Measurements from ENCODE around the gene CASQ1.

CASQ1 gene

DNA sequence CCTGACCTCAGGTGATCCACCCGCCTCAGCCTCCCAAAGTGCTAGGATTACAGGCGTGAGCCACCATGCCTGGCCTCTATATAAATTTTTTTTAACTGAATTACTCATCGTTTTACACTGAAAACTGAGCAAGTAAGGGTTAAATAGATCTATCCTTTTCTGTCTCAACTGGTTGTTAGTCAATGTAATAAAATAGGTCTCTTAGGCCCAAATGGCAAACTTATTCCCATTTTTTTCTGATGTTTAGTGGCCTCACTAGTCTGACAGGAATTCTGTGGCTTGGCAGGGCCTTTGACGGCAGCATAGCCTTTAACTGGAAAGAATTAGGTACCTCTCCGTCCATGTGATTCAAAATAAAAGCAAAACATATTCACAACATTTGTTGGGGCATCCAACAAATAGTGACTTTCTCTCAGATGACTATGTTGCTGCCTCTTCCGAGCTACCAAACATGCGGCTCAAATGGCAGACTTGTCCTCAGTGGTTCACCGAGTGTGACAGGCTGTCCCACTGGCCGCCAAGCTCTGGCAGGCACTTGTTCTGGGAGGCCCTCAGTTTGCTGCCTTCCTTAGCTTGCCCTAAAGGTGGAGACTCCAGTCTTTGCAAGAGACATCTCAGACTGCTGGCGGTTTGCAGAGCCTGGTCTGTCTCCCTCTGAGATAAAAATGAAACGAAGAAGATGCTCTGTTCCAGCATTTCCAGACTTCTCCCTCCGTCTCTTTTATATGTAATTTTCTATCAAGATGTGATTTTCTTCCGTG, 21.6 kb upstream of the CASQ1 start:
- DNase-seq (ENCODE audit: low spot score), result peak; percentile 55

DNA sequence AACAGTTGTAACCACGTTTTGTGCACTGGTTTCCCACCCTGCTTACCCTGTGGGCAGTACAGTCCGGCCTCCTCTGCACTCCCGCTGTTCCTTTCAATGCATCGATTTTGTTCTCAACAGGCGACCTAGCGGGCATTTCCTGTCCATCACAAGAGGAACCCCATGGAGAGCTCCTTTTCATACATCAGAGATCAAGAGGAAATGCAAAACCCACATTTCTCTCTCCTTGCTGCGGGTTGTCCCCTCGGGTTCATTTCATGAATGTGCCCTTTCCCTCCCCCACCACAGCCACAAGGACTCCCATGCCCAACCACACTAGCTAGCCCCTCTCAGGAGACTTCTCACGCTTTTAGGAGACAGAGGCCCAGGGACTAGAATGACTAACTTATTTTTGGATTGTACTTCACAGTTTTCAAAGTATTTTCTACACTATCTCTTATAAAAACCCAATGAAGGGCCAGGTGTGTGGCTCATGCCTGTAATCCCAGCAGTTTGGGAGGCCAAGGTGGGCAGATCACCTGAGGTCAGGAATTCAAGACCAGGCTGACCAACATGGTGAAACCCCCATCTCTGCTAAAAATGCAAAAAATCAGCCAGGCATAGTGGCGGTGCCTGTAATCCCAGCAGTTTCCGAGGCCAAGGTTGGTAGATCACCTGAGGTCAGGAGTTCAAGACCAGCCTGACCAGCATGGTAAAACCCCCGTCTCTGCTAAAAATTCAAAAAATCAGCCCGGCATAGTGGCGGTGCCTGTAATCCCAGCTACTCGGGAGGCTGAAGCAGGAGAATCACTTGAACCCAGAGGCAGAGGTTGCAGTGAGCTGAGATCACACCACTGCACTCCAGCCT, 20.6 kb upstream of the CASQ1 start:
- DNase-seq (ENCODE audit: low spot score), result no peak

DNA sequence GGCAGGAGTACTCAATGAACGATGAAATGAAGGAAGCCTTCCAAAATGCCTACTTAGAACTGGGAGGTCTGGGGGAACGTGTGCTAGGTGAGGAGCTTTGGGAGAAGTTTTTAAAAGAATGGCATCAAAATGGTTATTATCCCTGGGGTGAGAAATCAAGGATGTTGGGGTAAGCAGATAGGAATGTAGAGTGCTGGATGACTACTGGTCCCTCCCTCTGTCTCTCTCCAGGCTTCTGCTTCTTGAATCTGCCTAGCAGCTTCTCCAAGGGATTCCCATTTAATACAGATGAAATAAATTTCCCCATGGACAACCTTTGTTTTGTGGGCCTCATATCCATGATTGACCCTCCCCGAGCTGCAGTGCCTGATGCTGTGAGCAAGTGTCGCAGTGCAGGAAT, 19.0 kb upstream of the CASQ1 start:
- DNase-seq (ENCODE audit: low spot score), result peak; percentile 86

DNA sequence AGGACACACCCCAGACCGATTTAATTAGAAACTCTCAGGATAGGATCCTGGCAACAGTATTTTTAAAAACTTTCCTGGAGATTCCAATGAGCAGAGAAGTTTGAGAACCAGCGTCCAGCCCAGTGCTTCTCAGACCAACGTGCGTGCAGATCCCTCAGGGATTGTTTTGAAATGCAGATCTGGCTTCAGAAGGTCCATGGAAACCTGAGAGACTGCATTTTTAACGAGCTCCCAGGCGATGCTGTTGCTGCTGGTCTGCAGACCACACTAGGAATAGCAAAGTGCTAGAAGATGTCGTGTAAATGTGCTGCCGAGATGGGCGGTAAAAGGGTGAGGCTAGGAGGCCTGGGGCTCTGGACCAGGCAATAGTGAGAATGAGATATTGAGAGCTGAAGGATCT, 18.4 kb upstream of the CASQ1 start:
- DNase-seq (ENCODE audit: low spot score), result no peak

DNA sequence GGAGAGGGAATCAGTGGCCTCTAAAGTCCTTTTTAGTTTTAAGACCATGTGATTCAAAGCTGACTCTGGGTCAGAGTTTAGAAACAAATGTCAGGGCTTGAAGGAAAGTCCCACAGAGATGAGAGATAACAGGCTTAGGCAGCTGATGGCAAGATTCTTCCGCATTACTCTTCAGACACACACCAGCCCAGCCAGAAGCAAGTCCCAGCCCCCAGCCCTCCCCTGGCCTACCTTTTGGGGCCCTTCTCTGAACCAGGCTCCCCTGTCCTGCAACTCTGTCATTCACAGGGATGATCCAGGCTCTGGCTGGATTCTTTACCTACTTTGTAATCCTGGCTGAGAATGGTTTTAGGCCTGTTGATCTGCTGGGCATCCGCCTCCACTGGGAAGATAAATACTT, 13.1 kb upstream of the CASQ1 start:
- no peak for DNase-seq (ENCODE audit: low spot score)

DNA sequence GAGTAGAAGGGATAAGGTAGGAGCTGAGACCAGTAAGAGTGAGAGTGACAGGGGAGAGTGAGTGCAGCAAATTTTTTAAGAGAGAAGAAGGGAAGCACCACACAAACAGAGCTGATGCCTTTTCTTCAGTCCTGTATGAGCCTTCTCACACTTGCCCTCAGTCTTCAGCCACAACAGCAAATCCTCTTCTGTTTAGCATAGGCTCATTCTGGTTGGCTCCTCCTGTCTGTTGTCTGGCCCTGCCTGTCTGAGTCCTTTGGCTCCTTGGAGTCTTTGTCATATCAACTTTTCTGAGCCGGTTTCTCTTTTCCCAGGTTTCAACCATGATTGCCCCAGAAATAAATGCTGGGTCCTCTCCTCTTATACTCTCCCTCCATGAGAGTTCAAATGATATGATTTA, 12.7 kb upstream of the CASQ1 start:
- DNase-seq (ENCODE audit: low spot score), result no peak

DNA sequence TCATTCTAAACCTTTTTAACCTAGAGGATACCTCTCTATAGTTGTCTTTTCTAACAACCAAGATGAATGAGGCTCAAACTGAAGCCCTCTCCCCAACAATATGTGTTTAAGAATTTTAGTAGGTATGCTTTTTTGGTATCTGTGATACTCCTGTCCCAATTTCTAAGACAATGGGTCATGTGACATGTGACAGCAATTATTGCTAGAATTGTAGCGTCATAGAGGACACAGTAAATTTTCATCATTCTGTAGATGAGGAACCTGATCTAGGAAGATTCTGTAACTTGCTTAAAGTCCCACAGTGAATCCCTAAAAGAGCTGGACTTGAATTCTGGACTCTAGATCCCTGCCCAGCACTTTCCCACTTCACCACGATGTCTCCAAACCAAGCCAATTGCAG, 11.6 kb upstream of the CASQ1 start:
- DNase-seq (ENCODE audit: low spot score), result no peak

DNA sequence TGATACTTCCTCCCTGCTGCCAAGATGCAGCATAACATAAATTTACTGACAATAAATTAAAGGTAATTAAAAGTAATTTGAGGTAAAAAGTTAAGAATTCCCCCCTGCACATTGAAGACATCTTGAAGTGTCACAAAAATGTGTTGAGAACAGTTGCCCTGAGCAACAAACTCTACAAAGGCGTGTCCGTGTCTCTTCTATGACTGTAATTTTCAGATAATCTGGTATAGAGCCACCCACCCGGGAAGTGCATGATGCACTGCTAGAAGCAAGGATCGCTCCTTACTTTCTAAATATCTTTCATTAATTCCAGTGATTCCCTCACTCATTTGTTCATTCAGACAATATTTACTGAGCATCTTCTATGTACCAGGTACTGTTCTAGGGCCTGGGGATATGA, 11.0 kb upstream of the CASQ1 start:
- no peak for DNase-seq (ENCODE audit: low spot score)

DNA sequence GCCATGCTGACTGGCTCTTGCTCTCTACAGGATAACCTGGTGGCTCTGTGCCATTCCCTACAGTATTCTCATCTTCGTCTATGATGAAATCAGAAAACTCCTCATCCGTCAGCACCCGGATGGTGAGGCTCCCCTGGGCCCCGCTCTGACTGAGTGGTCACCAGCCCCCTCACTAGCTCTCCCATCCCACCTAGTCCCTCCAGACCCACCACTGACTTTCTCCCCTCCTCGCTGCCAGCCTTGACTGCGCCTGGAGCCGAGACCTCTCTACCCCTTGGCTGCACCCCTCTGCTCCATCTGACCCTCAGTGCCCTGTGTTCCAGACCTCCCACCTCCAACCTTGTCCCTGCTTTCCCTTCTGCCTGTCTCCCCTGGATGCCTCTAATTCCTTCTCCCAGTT, 4.1 kb upstream of the CASQ1 start:
- no peak for DNase-seq (ENCODE audit: low spot score)

DNA sequence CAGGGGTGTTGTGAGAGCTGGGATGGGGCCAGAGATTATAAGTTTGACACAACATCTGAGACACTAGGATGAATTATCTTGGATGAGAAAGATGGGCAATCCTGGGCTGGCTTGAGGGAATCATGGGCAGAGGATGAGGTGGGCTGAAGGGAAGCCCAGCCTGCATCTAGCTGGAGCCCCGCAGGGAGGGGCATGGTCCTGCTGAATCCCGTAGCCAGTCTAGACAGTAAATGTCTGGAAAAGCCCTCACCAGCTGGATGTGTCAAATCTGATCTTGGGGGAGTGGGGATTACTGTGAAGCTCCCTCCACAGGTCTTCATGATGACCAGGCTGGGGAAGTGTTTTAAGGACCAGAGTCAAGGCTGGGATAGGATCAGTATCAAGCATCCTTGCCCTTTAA, 3.6 kb upstream of the CASQ1 start:
- DNase-seq (ENCODE audit: low spot score), result no peak

DNA sequence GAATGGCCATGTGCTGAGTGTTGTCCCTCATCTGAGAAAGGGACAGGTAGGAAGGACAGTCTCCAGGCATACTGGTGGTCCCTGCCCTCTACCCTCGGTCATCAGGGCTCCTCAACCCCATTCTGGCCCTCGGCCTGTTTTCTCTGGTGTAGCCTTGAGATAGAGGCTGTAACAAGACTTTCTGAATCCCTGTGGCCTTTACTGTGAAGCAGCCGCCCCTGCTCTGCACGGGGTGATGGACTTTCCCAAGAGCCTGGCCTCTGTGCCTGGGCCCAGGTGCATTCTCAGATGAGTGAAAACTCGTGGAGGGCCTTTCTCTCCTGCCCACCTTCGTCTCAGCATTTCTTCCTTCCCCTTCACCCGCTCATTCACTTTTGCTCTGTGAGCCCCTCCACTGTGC, 3.0 kb upstream of the CASQ1 start:
- no peak for DNase-seq (ENCODE audit: low spot score)

DNA sequence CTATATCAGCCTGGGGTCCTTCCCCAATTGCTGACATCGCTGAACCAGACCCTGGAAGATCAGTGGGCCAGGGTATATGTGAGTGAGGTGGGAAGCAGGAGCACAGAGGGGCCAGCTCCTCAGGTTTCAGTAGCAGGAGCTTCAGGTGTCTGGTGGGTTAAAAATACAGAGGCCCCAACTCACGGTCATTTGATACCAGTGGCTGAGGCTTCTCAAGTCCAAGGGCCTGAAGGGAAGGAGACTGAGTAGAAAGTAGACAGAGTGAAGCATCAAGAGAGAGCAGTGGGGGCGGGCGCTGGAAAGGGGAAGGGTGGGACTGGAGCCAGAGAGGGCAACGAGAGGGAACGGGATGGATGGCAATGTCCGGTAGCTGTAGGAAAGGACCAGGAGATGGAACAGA, 2.0 kb upstream of the CASQ1 start:
- DNase-seq (ENCODE audit: low spot score), result no peak

DNA sequence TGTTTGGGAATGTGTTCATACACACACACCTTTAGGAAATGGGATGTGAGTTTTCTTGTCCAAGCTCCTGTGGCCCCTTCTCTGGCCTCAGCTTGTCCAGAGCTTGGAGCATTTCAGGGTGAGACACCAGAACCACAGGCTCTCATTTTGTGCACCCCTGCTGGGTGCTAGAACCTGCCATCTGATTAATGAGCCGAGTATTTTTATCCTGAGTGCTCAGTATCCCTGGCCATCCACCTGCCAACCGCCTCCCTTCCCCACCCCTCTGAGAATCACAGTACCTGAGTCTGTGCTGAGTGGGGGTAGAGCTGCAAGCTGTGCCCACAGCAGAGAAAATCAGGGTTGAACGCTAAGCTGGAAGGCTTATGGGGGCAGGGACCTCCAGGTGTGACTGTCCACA, 1.4 kb downstream of the CASQ1 start:
- DNase-seq (ENCODE audit: low spot score), result no peak

DNA sequence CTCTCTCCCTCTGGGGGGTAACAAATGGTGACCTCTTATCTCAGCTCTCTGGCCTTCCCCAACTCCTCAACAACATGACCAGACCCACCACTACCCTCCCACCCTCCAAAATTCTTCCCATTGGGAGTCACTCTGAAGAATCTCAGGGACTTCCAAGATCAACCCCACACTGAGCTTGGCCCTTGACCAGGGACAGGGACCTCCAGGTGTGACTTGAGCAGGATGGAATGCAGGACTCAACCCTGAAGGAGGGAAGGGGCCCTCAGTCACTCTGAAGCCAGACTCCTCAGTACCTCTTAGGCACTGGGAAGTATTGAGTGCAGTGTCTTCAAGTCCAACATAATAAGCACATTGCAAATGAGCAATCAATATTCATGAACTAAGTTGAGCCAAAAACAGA, 1.9 kb downstream of the CASQ1 start:
- no peak for DNase-seq (ENCODE audit: low spot score)

DNA sequence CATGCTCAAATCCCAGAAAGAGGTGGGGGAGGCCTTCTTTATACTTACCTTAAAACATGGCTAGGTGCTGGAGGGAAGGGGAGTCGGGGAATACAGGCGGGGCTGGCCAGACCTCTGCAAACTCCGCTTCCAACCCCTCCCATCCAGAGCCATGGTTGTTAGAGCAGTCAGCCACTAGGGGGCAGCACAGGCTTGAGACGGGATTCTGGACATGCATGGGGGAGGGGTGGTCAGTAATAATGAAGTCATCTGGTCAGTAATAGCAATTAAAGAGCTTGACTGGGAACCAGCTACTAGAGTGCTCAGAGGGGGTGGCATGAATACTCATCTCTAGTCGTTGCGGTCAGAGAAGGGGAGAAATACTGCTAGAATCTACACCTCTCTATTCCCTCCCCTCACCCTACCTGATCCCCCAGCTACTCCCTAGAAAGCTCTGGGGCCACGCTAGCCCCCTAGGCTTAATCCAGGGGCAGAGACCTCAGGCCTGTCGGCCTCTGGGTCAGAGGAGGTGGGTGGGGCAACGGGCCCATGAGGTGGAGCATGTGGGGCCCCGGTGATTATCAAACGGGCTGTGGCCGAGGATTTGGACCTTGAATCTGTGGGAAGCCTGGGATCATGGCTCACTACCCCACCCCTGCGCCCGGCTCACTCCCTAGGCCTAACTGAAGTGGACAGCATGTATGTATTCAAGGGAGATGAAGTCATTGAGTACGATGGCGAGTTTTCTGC, 2.9 kb downstream of the CASQ1 start:
- peak; percentile 89 for DNase-seq (ENCODE audit: low spot score)

DNA sequence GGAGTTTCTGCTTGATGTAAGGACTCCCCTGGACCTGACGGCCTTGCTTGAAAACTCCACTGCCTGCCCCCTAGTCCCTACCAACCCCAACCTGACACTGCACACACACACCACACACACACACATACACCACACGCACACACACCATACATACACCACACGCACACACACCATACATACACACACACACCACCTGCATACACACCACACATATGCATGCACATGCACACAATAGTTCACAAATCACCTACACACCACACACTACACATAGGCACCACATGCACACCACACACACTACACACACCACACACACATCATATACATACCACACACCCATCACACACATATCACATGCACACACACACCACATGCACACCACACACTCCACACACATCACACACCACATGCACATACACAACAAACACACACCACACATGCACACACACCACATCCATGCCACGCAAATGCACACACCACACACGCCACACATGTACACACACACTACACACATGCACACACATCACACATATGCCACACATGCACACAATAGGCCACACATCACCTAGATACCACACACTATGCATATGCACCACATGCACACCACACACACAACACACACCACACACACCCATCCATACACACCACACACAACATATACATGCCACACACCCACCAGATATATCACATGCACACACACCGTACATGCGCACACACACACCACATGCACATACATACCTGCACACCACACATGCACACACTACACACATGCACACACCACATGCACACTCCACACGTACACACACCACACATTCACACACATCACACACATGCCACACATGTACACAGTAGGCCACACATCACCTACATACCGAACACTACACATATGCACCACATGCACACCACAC, 3.7 kb downstream of the CASQ1 start:
- no peak for DNase-seq (ENCODE audit: low spot score)

DNA sequence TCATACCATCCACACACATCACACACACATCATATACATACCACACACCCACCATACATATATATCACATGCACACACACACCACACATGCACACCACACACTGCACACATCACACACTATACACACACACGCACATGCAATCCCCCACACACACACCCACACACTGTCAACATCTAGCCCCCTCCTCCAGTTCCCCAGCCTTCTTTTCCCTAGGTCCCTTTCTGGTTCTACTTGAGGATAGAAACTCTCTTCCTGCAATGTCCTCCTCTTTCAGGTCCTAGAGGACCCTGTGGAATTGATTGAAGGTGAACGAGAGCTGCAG, 4.3 kb downstream of the CASQ1 start:
- DNase-seq (ENCODE audit: low spot score), result no peak

DNA sequence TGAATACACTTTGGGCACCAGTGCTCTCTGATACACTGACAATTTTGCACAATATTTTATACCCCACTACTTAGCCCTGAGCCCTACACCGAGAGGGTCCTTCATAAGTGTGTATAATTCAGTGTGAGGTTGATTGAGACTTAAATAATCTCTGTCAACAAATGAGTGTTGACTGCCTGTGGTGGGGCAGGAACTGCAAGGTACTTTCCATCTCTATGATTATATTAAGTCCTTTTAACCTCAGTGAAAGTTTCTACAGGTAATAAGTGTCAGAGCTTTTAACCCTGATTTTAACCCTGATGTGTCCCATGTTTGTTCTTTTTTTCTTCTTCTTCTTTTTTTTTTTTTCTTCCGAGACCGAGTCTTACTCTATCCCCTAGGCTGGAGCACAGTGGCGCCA, 5.8 kb downstream of the CASQ1 start:
- DNase-seq (ENCODE audit: low spot score), result no peak

DNA sequence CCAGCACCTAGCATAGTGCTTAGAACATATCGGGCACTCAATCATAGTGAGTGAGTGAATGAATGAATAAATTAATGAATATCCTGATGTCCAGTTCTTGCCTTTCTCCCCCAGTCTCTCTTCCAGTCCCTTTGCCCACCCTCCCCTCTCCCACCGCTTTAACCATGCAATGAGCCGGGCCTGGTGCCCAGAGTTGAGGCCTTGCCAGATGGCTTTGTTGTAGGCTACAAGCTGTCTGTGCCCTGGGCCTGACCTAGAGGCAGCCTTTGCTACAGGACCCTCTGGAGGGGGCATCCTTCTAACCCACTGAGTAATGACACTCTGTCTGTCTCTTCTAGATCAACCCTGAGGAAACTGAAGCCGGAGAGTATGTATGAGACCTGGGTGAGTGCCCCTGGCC, 6.9 kb downstream of the CASQ1 start:
- no peak for DNase-seq (ENCODE audit: low spot score)

DNA sequence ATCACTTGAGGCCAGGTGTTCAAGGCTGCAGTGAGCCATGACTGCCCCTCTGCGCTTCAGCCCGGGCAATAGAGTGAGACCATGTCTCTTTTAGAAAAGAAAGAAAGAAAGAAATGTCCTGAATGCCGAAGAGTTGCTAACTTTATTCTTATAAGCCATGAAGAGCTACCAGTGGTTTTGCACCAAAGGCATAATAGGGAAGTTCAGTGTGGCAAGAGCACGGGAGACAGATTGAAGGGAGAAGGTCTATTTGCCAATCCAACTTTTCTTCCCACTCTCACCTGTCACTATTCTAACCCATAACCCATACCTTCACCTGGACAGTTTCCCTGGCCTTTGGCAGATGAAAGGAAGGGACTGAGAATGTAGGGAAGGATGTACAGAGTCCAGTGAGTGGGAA, 10.4 kb downstream of the CASQ1 start:
- DNase-seq (ENCODE audit: low spot score), result no peak

DNA sequence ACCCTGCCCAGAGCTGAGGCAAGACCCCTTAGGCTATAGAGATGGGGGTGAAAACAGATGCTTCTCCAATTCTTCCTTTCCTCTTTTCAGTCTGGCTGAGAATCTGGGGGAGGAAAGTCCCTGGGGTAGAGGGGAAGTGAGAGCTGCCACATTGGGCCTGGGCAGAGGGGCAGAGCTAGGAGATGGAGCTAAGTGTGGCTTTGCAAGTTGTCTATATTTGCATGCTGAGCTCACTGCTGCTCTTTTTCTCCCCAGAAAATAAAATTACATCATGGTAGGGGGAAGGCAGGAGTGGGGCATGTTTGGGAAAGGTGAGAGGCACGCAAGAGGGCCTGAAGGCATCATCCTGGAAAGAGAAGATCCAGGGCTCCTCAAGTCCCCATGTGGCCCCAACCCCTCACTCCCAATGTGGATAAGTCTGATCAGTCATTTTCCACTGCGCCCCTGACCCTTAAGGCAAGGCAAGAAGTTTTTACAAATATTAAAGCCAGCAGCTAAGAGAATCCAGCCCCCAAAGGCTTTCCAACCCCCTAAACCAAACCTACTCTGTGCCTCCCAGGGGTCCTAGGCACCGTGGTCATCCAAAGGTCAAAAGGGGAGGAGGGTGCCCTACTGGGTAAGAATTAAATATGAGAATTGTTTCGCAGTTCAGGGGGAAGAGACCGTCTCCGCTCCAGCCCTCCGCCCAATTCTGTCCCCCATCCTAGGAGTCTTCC, 14.3 kb downstream of the CASQ1 start:
- no peak for DNase-seq (ENCODE audit: low spot score)
